PC-9 (cell line): ENCODE measurements around the gene RRBP1. TPM values are rescaled to one million over a fixed set of nuclear protein-coding genes. Genes with fewer than 3 reads are reported as not detected.
A peak's percentile ranks its signal among the peaks of the same experiment; 100 is the strongest.

Experiments used
- BruUV-seq: library from RNA; stranded (reverse); fragments of 400-500 nt; replicated peaks from 2 replicates; lab custom pipeline; 2021; lab: Mats Ljungman, UMichigan
- CTCF ChIA-PET: fragments of 300-600 bp; sonication (Branson Sonifier 250); formaldehyde crosslinking; loops from one replicate; lab custom pipeline; 2022; ENCODE audit warnings: antibody characterized with exemption; lab: Charles Lee
- POLR2A ChIA-PET: fragments of 300-600 bp; sonication (Branson Sonifier 250); formaldehyde crosslinking; loops from one replicate; lab custom pipeline; 2022; ENCODE audit warnings: antibody characterized with exemption; ENCODE audit not compliant: unreplicated experiment; lab: Charles Lee
- DNase-seq, 2 experiments: peaks; one replicate each; pipeline versions ENCODE4 v3.0.0 to v3.0.0-alpha.2; 2015 to 2022; ENCODE audit warnings: mixed read lengths in 1 of 2
- H2AFZ ChIP-seq: fragments of 200-600 bp; sonication (generic); 2 replicates; pipeline ENCODE4 v1.8.1; 2017; ENCODE audit warnings: antibody characterized with exemption
- H3F3A ChIP-seq: fragments of 200-600 bp; sonication (generic); 2 replicates; pipeline ENCODE4 v1.8.1; 2017; ENCODE audit warnings: antibody characterized with exemption, mild to moderate bottlenecking, low read depth; ENCODE audit not compliant: insufficient read depth
- H3K27ac ChIP-seq: fragments of 200-600 bp; sonication (generic); 2 replicates; pipeline ENCODE4 v1.6.1; 2016; ENCODE audit warnings: mixed run types
- H3K27me3 ChIP-seq: fragments of 200-600 bp; sonication (generic); 2 replicates; pipeline ENCODE4 v1.6.1; 2016; ENCODE audit warnings: low read depth, mixed run types; ENCODE audit not compliant: insufficient read depth
- H3K36me3 ChIP-seq: fragments of 200-600 bp; sonication (generic); 2 replicates; pipeline ENCODE4 v1.6.1; 2016; ENCODE audit warnings: low read depth, mixed run types
- H3K4me1 ChIP-seq: fragments of 200-600 bp; sonication (generic); replicated peaks from 2 replicates; pipeline ENCODE4 v1.6.1; 2016; ENCODE audit warnings: mixed run types; ENCODE audit not compliant: insufficient read depth
- H3K4me2 ChIP-seq: fragments of 200-600 bp; sonication (generic); 2 replicates; pipeline ENCODE4 v1.6.1; 2017; ENCODE audit warnings: mixed run types
- H3K4me3 ChIP-seq: fragments of 200-600 bp; sonication (generic); 2 replicates; pipeline ENCODE4 v1.6.1; 2016; ENCODE audit warnings: mixed run types
- H3K79me2 ChIP-seq: fragments of 200-600 bp; sonication (generic); 2 replicates; pipeline ENCODE4 v1.6.1; 2017; ENCODE audit warnings: low read depth, mixed run types
- H3K9me2 ChIP-seq: fragments of 200-600 bp; sonication (generic); 2 replicates; pipeline ENCODE4 v1.8.1; 2017; ENCODE audit warnings: mild to moderate bottlenecking; ENCODE audit not compliant: insufficient read depth
- H3K9me3 ChIP-seq: fragments of 200-600 bp; sonication (generic); 2 replicates; pipeline ENCODE4 v1.8.1; 2016; ENCODE audit warnings: low read depth; ENCODE audit not compliant: insufficient read depth
- H4K20me1 ChIP-seq: fragments of 200-600 bp; sonication (generic); 2 replicates; pipeline ENCODE4 v1.8.1; 2017; ENCODE audit not compliant: insufficient read depth
- CTCF ChIP-seq: fragments of 200-600 bp; sonication (generic); conservative IDR thresholded peaks from 2 replicates; pipeline ENCODE4 v1.6.1; 2017; ENCODE audit warnings: mixed run types, antibody characterized with exemption, mild to moderate bottlenecking, moderate library complexity
- EZH2 ChIP-seq: fragments of 200-600 bp; sonication (generic); IDR thresholded peaks from 2 replicates; pipeline ENCODE4 v1.8.0; 2017; ENCODE audit warnings: antibody characterized with exemption, low read depth
- intact Hi-C: fragments of 100-400 bp; cut with micrococcal nuclease; formaldehyde crosslinking; loops from one replicate; pipeline ENCODE4 v1.10.0; 2022; ENCODE audit not compliant: unreplicated experiment
- total RNA-seq: library from RNA; stranded (reverse); gene quantifications from 2 replicates; pipeline ENCODE4 v1.2.3, GENCODE V29; 2021

The RRBP1 gene
- total RNA-seq, 1 experiment from 2014 or later: 144 TPM

- Histone ChIP-seq H3K4me1 (peaks cover 24% of the 10 kb centered on the region), H3K79me2 (peaks cover 66% of the 10 kb centered on the region), H3K27ac (peak overlapping the region; percentile 87; the same call in 1 of the 2 replicates), H3K27me3 (peaks cover 7% of the 10 kb centered on the region; the same call in 1 of the 2 replicates), H2AFZ (no peak overlapping the region), H3K9me2 (no peaks in the 10 kb centered on the region), H3K4me2 (no peak overlapping the region), H3K36me3 (peaks cover 7% of the 10 kb centered on the region; the same call in 1 of the 2 replicates), H3K4me3 (no peak overlapping the region), H4K20me1 (peaks cover 26% of the 10 kb centered on the region; the same call in 1 of the 2 replicates), H3K9me3 (no peaks in the 10 kb centered on the region), H3F3A (peaks cover 16% of the 10 kb centered on the region)
- ChIA-PET CTCF (no interaction called here), POLR2A (no interaction called here)
- intact Hi-C loops: no loop called here
- BruUV-seq: no TSS peak
- TF ChIP-seq CTCF (no peak), EZH2 (no peak)
- DNase-seq: no peak
Observed at GRCh38 chr20:17678886-17679285, 3.2 kb downstream of the RRBP1 start.

DNA sequence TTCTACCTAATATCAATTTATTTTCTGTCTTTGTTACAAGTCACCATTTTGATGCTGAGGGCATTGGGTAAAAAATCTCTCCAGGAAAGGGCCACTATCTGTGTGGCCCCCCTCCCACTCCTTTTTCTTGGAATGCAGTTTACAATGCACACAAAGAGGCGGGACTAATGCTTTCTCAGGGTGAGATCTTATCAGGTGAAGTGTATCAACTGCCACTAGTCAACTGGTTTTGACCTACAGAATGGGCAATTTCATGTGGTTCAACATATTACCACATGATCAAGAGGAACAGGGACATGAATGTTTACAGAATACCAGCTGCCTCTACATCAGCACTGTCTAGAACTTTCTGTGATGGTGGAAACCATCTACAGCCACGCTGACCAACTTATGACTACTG is 3.7 kb downstream of the RRBP1 start:
- intact Hi-C loops: no loop called here
- no peak overlapping the region for H3K4me2 ChIP-seq
- CTCF ChIA-PET: no interaction called here
- 0 out of 2 replicates have a peak, but pooled peaks cover 1% of the 10 kb centered on the region for H3K27me3 ChIP-seq
- no peaks in the 10 kb centered on the region for H3K9me3 ChIP-seq
- peaks cover 24% of the 10 kb centered on the region for H3K4me1 ChIP-seq
- H3K36me3 ChIP-seq: peaks cover 7% of the 10 kb centered on the region; the same call in 1 of the 2 replicates
- no peak overlapping the region for H3K27ac ChIP-seq
- peaks cover 32% of the 10 kb centered on the region for H4K20me1 ChIP-seq
- no peak for DNase-seq
- H3K4me3 ChIP-seq: no peak overlapping the region
- no peak overlapping the region for H2AFZ ChIP-seq
- POLR2A ChIA-PET: no interaction called here
- no peaks in the 10 kb centered on the region for H3K9me2 ChIP-seq
- BruUV-seq: no TSS peak
- no peak for TF ChIP-seq EZH2
- peaks cover 16% of the 10 kb centered on the region for H3F3A ChIP-seq
- H3K79me2 ChIP-seq: peaks cover 72% of the 10 kb centered on the region

- H3K27me3 ChIP-seq: no peaks in the 10 kb centered on the region
- intact Hi-C loops: no loop called here
- no peaks in the 10 kb centered on the region for H3K9me2 ChIP-seq
- H3K9me3 ChIP-seq: no peaks in the 10 kb centered on the region
- H2AFZ ChIP-seq: no peak overlapping the region
- POLR2A ChIA-PET: no interaction called here
- H4K20me1 ChIP-seq: peaks cover 39% of the 10 kb centered on the region
- no peak for DNase-seq
- TF ChIP-seq EZH2: no peak
- TF ChIP-seq CTCF: no peak
- peaks cover 16% of the 10 kb centered on the region for H3F3A ChIP-seq
- no peak overlapping the region for H3K4me2 ChIP-seq
- no peak overlapping the region for H3K4me3 ChIP-seq
- H3K4me1 ChIP-seq: peaks cover 21% of the 10 kb centered on the region
- peaks cover 12% of the 10 kb centered on the region; the same call in 1 of the 2 replicates for H3K36me3 ChIP-seq
- BruUV-seq: no TSS peak
- CTCF ChIA-PET: no interaction called here
- H3K27ac ChIP-seq: no peak overlapping the region
- H3K79me2 ChIP-seq: peaks cover 81% of the 10 kb centered on the region
Observed at GRCh38 chr20:17676942-17677341, 5.1 kb downstream of the RRBP1 start.

- H3K27me3 ChIP-seq: no peaks in the 10 kb centered on the region
- H3K9me3 ChIP-seq: no peaks in the 10 kb centered on the region
- H3F3A ChIP-seq: peaks cover 16% of the 10 kb centered on the region
- H3K4me2 ChIP-seq: no peak overlapping the region
- BruUV-seq: no TSS peak
- intact Hi-C loops: no loop called here
- DNase-seq: no peak
- H3K79me2 ChIP-seq: peaks cover 84% of the 10 kb centered on the region
- H3K36me3 ChIP-seq: peaks cover 12% of the 10 kb centered on the region; the same call in 1 of the 2 replicates
- H3K27ac ChIP-seq: no peak overlapping the region
- POLR2A ChIA-PET: no interaction called here
- H4K20me1 ChIP-seq: peaks cover 39% of the 10 kb centered on the region
- CTCF ChIA-PET: interaction anchor here (0.6 kb wide), 1 partner anchor 179 kb away, joined by 12 read pairs; no protein-coding TSS in a partner anchor
- TF ChIP-seq CTCF (no peak), EZH2 (no peak)
- no peak overlapping the region for H3K4me3 ChIP-seq
- H3K9me2 ChIP-seq: no peaks in the 10 kb centered on the region
- H3K4me1 ChIP-seq: peaks cover 21% of the 10 kb centered on the region
- H2AFZ ChIP-seq: no peak overlapping the region
Observed at GRCh38 chr20:17676378-17676759, 5.7 kb downstream of the RRBP1 start.
